HG03159 (cell line): ENCODE results near the gene POLR1C.
"Not testable (repeated sequence)": the region's sequence is repeated elsewhere in the genome, so short reads cannot be mapped to it uniquely, and the experiment has no call there.

Experiments used
- ATAC-seq: cut with Tn5 transposase; IDR thresholded peaks from one replicate; pipeline ENCODE4 v1.9.1; 2021; ENCODE audit warnings: mild to moderate bottlenecking, moderate library complexity; ENCODE audit not compliant: unreplicated experiment

The POLR1C gene

DNA sequence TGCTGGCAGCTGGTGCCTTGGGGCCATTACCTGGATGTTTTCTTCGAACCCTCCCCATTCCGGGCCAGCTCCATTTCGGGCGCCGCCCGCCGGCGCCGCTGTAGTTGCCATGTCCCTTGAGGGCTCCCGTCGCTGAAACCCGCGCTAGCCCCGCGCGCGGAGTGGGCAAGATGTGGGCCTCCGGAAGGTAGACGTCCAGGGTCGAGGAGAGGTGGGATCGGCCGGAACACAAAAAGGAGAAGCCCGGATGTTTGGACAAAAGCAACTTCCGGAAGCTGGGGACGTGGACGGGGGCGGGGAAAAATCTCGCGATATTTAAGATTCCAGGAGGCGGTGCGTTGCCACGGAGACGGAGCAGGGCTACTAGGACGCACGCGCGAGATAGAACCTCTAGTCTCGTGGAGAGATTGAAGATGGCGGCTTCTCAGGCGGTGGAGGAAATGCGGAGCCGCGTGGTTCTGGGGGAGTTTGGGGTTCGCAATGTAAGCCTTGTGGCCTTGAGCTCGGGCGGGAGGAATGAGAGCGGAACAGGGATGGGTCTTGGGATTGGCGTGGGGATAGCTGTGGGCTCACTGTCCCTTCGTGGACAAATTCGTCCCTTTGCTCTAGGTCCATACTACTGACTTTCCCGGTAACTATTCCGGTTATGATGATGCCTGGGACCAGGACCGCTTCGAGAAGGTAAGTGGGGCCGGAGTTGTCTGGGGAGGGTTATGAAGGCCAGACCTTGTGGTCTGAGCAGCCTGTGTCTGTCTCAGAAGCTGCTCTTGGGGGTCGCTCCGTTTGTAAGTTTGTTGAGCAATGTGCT, at the start of gene POLR1C, which contains the start of gene YIPF3:
Gene POLR1C (plus strand): TSS at position 393 of the 808 bp plus-strand sequence. CDS start 21 bp downstream, at position 414.
Gene YIPF3 (minus strand): TSS at position 230 of the 808 bp plus-strand sequence. CDS start 119 bp downstream, at position 111.
- ATAC-seq = peak; percentile 86

DNA sequence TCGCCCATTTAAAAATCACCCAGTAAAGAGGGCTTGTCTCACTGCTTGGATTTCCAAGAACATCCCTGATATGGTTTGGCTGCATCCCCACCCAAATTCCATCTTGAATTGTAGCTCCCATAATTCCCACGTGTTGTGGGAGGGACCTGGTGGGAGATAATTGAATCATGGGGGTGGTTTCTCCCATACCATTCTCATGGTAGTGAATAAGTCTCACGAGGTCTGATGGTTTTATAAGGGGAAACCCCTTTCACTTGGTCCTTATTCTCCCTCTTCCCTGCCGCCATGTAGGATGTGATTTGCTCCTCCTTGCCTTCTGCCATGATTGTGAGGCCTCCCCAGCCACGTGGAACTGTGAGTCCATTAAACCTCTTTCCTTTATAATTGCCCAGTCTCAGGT, 49.6 kb upstream of the POLR1C start:
- ATAC-seq = not testable (repeated sequence)

DNA sequence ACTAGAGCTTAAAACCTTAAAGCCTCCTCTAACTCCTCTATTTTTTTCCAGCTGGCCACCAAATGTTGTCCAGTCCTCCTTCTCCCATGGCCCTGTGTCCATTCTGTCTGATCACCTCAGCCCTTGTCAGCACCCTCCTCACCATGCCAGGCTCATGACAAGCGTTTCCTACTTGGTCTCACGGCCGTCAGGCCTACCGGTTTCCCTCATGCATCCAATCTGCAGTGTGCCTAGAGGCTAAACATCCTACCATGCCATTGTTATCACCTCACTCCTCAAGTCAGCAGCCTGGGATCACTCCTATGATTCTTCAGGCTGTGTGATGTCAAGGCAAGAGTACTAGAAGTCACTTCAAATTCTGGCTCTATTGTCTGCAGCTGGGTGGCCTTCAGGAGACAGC, 49.1 kb upstream of the POLR1C start:
- no peak for ATAC-seq

DNA sequence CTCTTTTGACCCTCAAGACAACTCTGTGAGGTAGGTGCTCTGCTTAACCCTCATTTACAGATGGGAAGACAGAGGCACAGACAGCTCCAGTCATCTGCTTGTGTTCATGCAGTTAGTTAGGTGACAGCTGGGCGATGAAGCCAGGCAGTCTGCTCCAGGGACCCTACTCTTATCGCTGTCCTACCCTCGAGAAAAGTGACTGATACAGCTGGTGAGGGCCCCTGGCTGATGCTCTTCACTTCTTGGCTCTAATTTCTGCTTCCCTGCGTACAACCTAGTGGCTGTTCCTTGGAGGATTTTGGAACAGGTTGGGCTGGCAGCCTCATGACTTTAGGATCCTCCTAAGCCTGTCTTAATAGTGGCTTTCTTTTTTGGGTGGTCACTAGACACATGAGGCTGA, 48.6 kb upstream of the POLR1C start:
- no peak for ATAC-seq

GRCh38 chr6:43468748-43469681, 47.9 kb upstream of the POLR1C start:
- no peak for ATAC-seq

DNA sequence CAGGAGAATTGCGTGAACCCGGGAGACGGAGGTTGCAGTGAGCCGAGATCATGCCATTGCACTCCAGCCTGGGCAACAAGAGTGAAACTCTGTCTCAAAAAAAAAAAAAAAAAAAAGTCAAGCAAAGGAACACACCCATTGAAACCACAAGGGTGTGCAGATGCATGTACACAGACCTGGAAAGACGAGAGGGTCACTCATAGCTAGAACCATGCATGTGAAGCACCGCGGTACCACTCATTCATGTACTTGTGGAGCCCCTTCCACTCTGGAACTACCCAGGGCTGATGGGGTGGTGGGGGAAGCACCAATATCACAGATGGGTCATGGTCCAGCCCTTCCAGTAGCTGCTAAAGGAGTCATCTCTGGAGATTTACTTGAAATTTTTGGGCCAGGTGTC, 46.9 kb upstream of the POLR1C start:
- ATAC-seq = no peak

DNA sequence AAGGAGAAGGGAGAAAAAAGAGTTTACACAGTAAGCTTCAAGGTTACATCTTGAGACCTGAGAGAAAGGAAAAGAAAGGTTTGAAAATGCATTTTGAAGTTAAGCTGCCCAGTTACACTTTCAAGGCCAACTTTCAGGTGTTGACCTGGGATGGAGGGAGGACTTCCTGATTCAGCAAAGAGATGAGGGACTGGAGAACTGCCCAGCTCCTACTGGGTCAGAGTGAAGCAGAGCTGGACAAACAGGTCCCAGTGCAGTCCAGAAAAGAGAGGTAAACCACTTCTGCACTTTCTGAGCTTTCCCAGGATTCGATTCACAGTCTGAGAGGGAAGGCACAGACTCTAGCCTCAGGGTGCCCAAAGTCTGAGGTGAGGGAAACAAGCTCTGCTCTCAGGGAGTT, 45.5 kb upstream of the POLR1C start:
- ATAC-seq = no peak

- no peak for ATAC-seq
Observed at GRCh38 chr6:43472515-43472914, 44.4 kb upstream of the POLR1C start.

- ATAC-seq = no peak
Observed at GRCh38 chr6:43475516-43475915, 41.4 kb upstream of the POLR1C start.

GRCh38 chr6:43476746-43477145, 40.1 kb upstream of the POLR1C start:
- no peak for ATAC-seq

DNA sequence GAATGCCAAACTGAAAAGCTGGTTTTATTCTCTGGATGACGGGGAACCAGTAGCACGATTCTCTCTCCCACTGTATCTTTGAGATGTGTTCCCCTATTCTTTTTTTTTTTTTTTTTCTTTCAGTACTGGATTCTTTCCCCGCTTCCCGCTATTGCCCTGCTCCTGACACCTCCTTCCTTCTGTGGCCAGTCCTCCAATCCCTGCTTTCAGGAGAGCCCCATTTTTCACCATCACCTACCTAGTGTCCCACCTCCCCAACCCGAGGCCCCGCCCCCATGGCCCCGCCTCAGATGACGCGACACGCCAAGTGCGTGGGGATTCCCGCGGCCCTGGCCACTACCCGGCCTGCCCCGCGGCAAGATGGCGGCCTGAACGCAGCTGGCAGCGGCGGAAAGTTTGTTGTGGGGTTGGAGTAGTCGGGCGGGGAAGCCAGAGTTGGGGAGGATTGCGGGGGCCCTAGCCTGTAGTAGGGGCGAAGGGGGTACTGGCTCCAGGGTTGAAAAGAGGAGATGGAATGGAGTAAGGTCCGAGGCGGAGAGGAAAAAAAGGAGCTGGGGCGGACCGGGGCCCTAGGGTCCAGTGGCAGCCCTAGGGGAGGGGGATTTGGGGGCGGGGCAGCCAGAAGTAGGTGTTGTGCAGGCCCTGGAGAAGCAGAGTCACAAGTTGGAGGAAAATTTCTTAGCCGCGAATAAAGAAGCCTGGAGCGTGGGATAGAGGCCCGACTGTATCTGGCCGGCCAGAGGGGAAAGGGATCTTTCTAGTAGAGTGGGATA, 39.5 kb upstream of the POLR1C start, which contains the start of gene TJAP1:
Gene TJAP1 (plus strand): TSS at position 336 of the 773 bp plus-strand sequence. CDS start 21,432 bp downstream, outside the sequence.
- ATAC-seq = peak; percentile 86

- peak; percentile 7 for ATAC-seq
Observed at GRCh38 chr6:43478008-43478372, 38.9 kb upstream of the POLR1C start.

GRCh38 chr6:43481075-43481474, 35.8 kb upstream of the POLR1C start:
- no peak for ATAC-seq

DNA sequence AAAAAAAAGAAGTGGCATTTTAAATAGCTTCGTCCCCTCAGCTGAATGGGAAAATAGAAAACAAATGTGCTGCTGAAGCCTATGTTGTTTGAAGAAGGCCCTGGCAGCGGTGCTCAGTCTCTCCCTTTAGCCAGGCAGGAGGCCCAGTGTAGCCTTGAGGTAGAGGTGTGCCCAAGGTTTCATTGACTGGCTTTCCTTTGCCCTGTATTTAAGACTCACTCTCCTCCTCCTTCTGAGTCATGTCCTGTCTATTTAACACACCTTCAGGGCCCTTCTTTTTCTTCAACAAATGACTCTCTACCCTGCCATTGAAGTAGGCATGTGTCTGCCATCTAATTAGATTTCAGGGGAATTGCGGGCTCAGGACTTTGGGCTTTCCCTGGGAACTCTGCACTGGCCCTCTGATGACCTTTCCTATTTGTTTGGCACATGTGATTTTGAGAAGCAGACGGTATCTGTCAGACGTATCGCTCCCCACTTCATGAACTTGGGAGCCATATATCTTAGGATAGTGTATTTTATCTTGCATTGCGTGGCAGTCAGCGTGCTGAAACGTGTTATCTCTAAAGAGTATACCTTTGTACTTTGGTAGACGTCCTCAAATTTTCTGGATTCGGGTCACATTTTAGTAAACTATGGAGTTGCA, 35.2 kb upstream of the POLR1C start:
- ATAC-seq = no peak

- ATAC-seq = no peak
Observed at GRCh38 chr6:43488667-43489276, 28.1 kb upstream of the POLR1C start.

- ATAC-seq = no peak
Observed at GRCh38 chr6:43489277-43490072, 27.4 kb upstream of the POLR1C start.

GRCh38 chr6:43490523-43490939, 26.4 kb upstream of the POLR1C start:
- no peak for ATAC-seq

GRCh38 chr6:43491750-43492661, 24.9 kb upstream of the POLR1C start:
- ATAC-seq = no peak
